Measurements from ENCODE around the gene WT1. TPM values are rescaled to one million over a fixed set of nuclear protein-coding genes. Genes with fewer than 3 reads are reported as not detected.

Gene WT1
- total and polyA plus RNA-seq, 2 donors (not counting 3 experiments of a cell fraction or from before 2014, with no cell fraction given): not detected

DNA sequence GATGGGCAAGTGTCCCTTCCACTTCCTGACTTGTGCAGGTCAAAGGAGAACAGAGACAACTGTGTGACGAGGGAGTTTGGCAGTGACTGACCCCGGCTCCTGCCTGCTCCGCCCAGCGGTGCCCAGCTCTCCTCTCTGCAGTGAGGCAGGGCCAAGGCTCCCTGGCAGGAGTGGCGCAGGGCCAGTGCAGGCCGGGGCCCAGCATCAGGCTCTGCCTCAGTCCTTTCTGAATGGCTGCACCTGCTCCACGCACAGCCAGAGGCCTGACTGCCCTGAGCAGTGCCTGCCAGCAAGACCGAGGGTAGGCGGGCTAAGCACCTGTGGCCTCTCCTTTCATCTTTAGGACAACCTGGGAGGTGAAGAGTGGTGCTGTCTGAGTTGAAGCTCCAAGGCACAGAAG, 54.2 kb downstream of the WT1 start:
- DNase-seq (ENCODE audit: low read depth, low spot score) (no peak), FAIRE-seq (no peak)
- Histone ChIP-seq H2AFZ (ENCODE audit: low read depth, low read length) (no peak overlapping the region), H3K9me3 (replicated peaks; ENCODE audit: control insufficient read depth, insufficient read depth, low read length) (no peaks in the 10 kb centered on the region), H3K4me2 (ENCODE audit: insufficient read depth, low read length) (no peak overlapping the region), H4K20me1 (replicated peaks; ENCODE audit: control insufficient read depth, extremely low read depth, insufficient read depth, low read length) (no peaks in the 10 kb centered on the region), H3K9ac (replicated peaks; ENCODE audit: extremely low read depth, insufficient read depth, low read length) (no peak overlapping the region), H3K4me1 (ENCODE audit: control insufficient read depth, extremely low read depth, insufficient read depth, low read length) (no peaks in the 10 kb centered on the region), H3K79me2 (ENCODE audit: control insufficient read depth, insufficient read depth, low read length) (no peaks in the 10 kb centered on the region), H3K27me3 (ENCODE audit: control insufficient read depth in 2 of 2, insufficient read depth in 2 of 2, low read length in 2 of 2) (no peaks in the 10 kb centered on the region), H3K9me1 (replicated peaks; ENCODE audit: control insufficient read depth, extremely low read depth, insufficient read depth, low read length) (no peaks in the 10 kb centered on the region), H3K36me3 (ENCODE audit: control insufficient read depth in 2 of 2, extremely low read depth in 1 of 2, insufficient read depth in 2 of 2, low read length in 2 of 2) (no peaks in the 10 kb centered on the region), H3K4me3 (replicated peaks in 1 of 3; ENCODE audit: insufficient read depth in 1 of 3, low read depth in 1 of 3, low read length in 3 of 3) (no peak overlapping the region), H3K27ac (ENCODE audit: insufficient read depth, low read depth, low read length) (no peak overlapping the region)
- intact Hi-C loops (cut with micrococcal nuclease): no loop called here
- TF ChIP-seq, protein P1, sequence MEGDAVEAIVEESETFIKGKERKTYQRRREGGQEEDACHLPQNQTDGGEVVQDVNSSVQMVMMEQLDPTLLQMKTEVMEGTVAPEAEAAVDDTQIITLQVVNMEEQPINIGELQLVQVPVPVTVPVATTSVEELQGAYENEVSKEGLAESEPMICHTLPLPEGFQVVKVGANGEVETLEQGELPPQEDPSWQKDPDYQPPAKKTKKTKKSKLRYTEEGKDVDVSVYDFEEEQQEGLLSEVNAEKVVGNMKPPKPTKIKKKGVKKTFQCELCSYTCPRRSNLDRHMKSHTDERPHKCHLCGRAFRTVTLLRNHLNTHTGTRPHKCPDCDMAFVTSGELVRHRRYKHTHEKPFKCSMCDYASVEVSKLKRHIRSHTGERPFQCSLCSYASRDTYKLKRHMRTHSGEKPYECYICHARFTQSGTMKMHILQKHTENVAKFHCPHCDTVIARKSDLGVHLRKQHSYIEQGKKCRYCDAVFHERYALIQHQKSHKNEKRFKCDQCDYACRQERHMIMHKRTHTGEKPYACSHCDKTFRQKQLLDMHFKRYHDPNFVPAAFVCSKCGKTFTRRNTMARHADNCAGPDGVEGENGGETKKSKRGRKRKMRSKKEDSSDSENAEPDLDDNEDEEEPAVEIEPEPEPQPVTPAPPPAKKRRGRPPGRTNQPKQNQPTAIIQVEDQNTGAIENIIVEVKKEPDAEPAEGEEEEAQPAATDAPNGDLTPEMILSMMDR (IDR thresholded peaks at IDR 0.05; ENCODE audit: extremely low read depth in 1 of 2, insufficient read depth in 1 of 2, low read depth in 1 of 2, low read length in 2 of 2): no peak
- TF ChIP-seq EZH2 (IDR thresholded peaks at IDR 0.05; ENCODE audit: borderline replicate concordance, low read depth, low read length, severe bottlenecking) (no peak), POLR2A (IDR thresholded peaks at IDR 0.05; ENCODE audit: low read depth, low read length) (no peak), MYC (IDR thresholded peaks at IDR 0.05; ENCODE audit: low read depth, low read length) (no peak), FOS (IDR thresholded peaks at IDR 0.05; ENCODE audit: borderline replicate concordance, insufficient read depth, low read length) (no peak), JUN (IDR thresholded peaks at IDR 0.05; ENCODE audit: borderline replicate concordance, insufficient read depth, insufficient read length, low read depth) (no peak), POLR2AphosphoS5 (IDR thresholded peaks at IDR 0.05; ENCODE audit: insufficient read depth, low read depth, low read length) (no peak), GATA2 (IDR thresholded peaks at IDR 0.05; ENCODE audit: insufficient read depth, insufficient read length, low read depth, low read length) (no peak)
- TF ChIP-seq, protein P2, sequence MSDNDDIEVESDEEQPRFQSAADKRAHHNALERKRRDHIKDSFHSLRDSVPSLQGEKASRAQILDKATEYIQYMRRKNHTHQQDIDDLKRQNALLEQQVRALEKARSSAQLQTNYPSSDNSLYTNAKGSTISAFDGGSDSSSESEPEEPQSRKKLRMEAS (IDR thresholded peaks at IDR 0.05; ENCODE audit: insufficient read depth, insufficient read length): no peak
- dilution Hi-C loops (cut with MboI; ENCODE audit: extremely low pct_ligation_motif_present, low sequenced_read_pairs): no loop called here
- no TSS peak for BruUV-seq (replicated peaks)
- CTCF ChIA-PET: no interaction called here
- POLR2A ChIA-PET: no interaction called here

All from endothelial cell of umbilical vein (primary cell).